HepG2 (cell line): ENCODE data around the gene AKAP8L. TPM values are rescaled to one million over a fixed set of nuclear protein-coding genes. Genes with fewer than 3 reads are reported as not detected.

Source experiments
- DRAP1 ChIP-seq: IDR thresholded peaks from 2 replicates; pipeline ENCODE4 v1.6.1; 2016; ENCODE audit warnings: missing genetic modification reagents, missing compliant biosample characterization
- EP300 ChIP-seq, 3 experiments: sonication (generic) in 1 of 3; formaldehyde crosslinking in 1 of 3; IDR thresholded peaks; 2 replicates each; pipeline versions ENCODE4 v1.5.1 to v1.6.1; 2011 to 2020; ENCODE audit warnings: low read depth in 2 of 3, low read length in 2 of 3, borderline replicate concordance in 1 of 3, improper control_type of control experiment in 1 of 3, mild to moderate bottlenecking in 1 of 3, missing genetic modification reagents in 1 of 3, moderate library complexity in 1 of 3
- HIVEP1 ChIP-seq: sonication (generic); formaldehyde crosslinking; IDR thresholded peaks from 2 replicates; pipeline ENCODE4 v1.4.0; 2020; ENCODE audit warnings: mild to moderate bottlenecking, missing genetic modification reagents
- KIAA2018 ChIP-seq: sonication (generic); formaldehyde crosslinking; IDR thresholded peaks from 2 replicates; pipeline ENCODE4 v1.5.0; 2020; ENCODE audit warnings: mild to moderate bottlenecking, missing genetic modification reagents, borderline replicate concordance
- MLLT10 ChIP-seq: sonication (generic); formaldehyde crosslinking; IDR thresholded peaks from 2 replicates; pipeline ENCODE4 v1.4.0; 2020; ENCODE audit warnings: missing genetic modification reagents
- MTA3 ChIP-seq: sonication (generic); formaldehyde crosslinking; IDR thresholded peaks from 2 replicates; pipeline ENCODE4 v1.4.0; 2020; ENCODE audit warnings: missing genetic modification reagents
- NFE2 ChIP-seq: sonication (generic); formaldehyde crosslinking; IDR thresholded peaks from 2 replicates; pipeline ENCODE4 v1.4.0; 2020; ENCODE audit warnings: missing genetic modification reagents
- NKX3-1 ChIP-seq: sonication (generic); formaldehyde crosslinking; IDR thresholded peaks from 2 replicates; pipeline ENCODE4 v1.5.0; 2020; ENCODE audit warnings: missing genetic modification reagents
- PATZ1 ChIP-seq: sonication (generic); formaldehyde crosslinking; IDR thresholded peaks from 2 replicates; pipeline ENCODE4 v1.4.0; 2020; ENCODE audit warnings: missing genetic modification reagents
- RBM39 ChIP-seq: fragments of 200-400 bp; formaldehyde crosslinking; IDR thresholded peaks from one replicate; pipeline ENCODE4 v1.6.1; 2018; ENCODE audit warnings: antibody characterized with exemption, mild to moderate bottlenecking, low read depth, low read length; ENCODE audit not compliant: poor library complexity, severe bottlenecking
- SOX5 ChIP-seq: IDR thresholded peaks from 2 replicates; pipeline ENCODE4 v1.6.1; 2016; ENCODE audit warnings: borderline replicate concordance
- TEF ChIP-seq: sonication (generic); formaldehyde crosslinking; IDR thresholded peaks from 2 replicates; pipeline ENCODE4 v1.5.0; 2020; ENCODE audit warnings: missing genetic modification reagents
- ZFP91 ChIP-seq: sonication (generic); formaldehyde crosslinking; IDR thresholded peaks from 2 replicates; pipeline ENCODE4 v1.9.0; 2022; ENCODE audit warnings: missing genetic modification reagents, mild to moderate bottlenecking, borderline replicate concordance
- ZNF484 ChIP-seq: sonication (generic); formaldehyde crosslinking; IDR thresholded peaks from 2 replicates; pipeline ENCODE4 v1.5.1; 2020; ENCODE audit warnings: mild to moderate bottlenecking, low read depth, missing genetic modification reagents, borderline replicate concordance
- ZNF614 ChIP-seq: IDR thresholded peaks from 2 replicates; pipeline ENCODE4 v1.6.1; 2018; ENCODE audit warnings: missing biosample characterization, missing genetic modification reagents, inconsistent platforms, borderline replicate concordance
- ZNF674 ChIP-seq: sonication (generic); formaldehyde crosslinking; IDR thresholded peaks from 2 replicates; pipeline ENCODE4 v1.5.0; 2020; ENCODE audit warnings: low read depth, mild to moderate bottlenecking, missing genetic modification reagents
- polyA plus RNA-seq, 8 experiments: library from polyadenylated mRNA; depleted of rRNA in 3 of 8; stranded (reverse) in 7 of 8; unstranded in 1 of 8; fragments of >200 nt; fragmentation: Illumina TruSeq in 4 of 8; extraction: Trizol in 4 of 8; gene quantifications; 2 replicates each; pipeline versions ENCODE4 v1.2.1 to v1.2.3, GENCODE V29; 2011 to 2016; ENCODE audit warnings: low read depth in 4 of 8, missing spikeins in 1 of 8, mixed read lengths in 1 of 8; ENCODE audit not compliant: insufficient read depth in 1 of 8
- total RNA-seq, 5 experiments: library from RNA; depleted of rRNA; stranded (reverse); fragments of >200 nt; fragmentation: Illumina TruSeq; extraction: Trizol; gene quantifications; 2 replicates each; pipeline ENCODE4 v1.2.3, GENCODE V29; 2016; ENCODE audit warnings: low read depth in 1 of 5

AKAP8L gene
- total and polyA plus RNA-seq, 2 of the 13 experiments (the other 11 are each of a cell fraction or from before 2014, with no cell fraction given): 48.2 to 49.6 TPM

GRCh38 chr19:15438124-15438496 is 19.3 kb upstream of the AKAP8L start (continued):
- TF ChIP-seq PATZ1 (CRISPR knock-in tag): peak; percentile 16; the same call in 1 of the 2 replicates
- TF ChIP-seq NKX3-1 (CRISPR knock-in tag): no peak
- peak; percentile 26; the same call in 1 of the 2 replicates for TF ChIP-seq SOX5 (CRISPR knock-in tag)
- no peak for TF ChIP-seq DRAP1 (CRISPR knock-in tag)
- TF ChIP-seq MTA3 (CRISPR knock-in tag): no peak
- TF ChIP-seq ZFP91: peak; percentile 62; the same call in 1 of the 2 replicates
- no peak for TF ChIP-seq HIVEP1 (CRISPR knock-in tag)
- TF ChIP-seq EP300 (IDR thresholded peaks at IDR 0.05; ENCODE audit: low read depth in 2 of 2, low read length in 2 of 2): 0 out of 4 replicates have a peak, but pooled peaks of 1 of the 2 experiments have one; percentile 14
- TF ChIP-seq EP300 (CRISPR knock-in tag; IDR thresholded peaks at IDR 0.05; ENCODE audit: borderline replicate concordance): no peak
- TF ChIP-seq ZNF674: no peak
- TF ChIP-seq TEF (CRISPR knock-in tag): no peak
- TF ChIP-seq MLLT10 (CRISPR knock-in tag): no peak
- no peak for TF ChIP-seq NFE2 (CRISPR knock-in tag)
- no peak for TF ChIP-seq RBM39
- 0 out of 2 replicates have a peak, but pooled peaks have one; percentile 58 for TF ChIP-seq ZNF614 (CRISPR knock-in tag)
- no peak for TF ChIP-seq ZNF484 (CRISPR knock-in tag)
- no peak for TF ChIP-seq KIAA2018 (CRISPR knock-in tag)
